Stimulated activated CD8-positive, alpha-beta memory T cell treated with anti-CD3 and anti-CD28 coated beads, Interleukin-4, amount 100 ng/mL, for 4 hours (primary cell): ENCODE results near the gene NTNG2.
A peak's percentile ranks its signal among the peaks of the same experiment; 100 is the strongest.

Experiments
- DNase-seq, 2 donors: peaks; one replicate each; pipeline ENCODE4 v3.0.0-alpha.2; 2020; ENCODE audit warnings: low read depth in 2 of 2, low spot score in 1 of 2

The NTNG2 gene

DNA sequence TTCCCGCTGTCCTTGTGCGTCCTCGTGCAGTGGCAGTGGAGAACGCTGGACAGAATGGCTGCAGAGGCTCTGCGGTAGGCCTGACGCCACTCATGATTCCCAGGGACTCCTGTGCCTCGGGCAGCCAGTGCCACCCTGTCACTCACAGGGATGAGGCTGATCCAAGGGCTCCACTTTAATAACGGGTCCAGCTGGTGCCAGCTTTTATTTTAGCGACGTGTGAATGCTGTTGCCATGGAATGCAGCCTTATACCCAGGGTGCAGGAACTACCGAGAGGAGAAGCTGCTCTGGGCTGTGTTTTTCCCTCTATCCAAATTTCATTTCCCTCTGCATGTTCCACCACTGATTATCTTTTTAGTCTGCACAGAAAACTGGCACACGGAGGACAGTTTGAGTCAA lies 15.8 kb upstream of the NTNG2 start:
- no peak for DNase-seq

DNA sequence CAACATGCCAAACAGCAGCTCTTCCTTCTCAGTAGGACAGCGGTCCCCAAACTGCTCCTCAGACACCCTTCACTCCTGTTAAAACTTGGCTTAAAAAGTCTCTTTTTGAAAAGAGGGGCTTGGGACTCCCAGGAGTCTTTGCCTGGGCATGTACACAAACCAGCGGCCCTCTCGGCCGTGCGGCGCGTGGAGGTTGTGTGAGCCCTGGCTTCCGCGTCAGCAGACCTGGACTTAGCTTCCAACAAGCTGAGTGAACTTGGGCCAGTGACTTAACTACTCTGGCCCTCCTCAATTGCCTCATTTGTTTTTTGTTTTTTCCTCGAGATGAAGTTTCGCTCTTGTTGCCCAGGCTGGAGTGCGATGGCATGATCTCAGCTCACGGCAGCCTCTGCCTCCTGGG lies 15.3 kb upstream of the NTNG2 start:
- no peak for DNase-seq

- DNase-seq = no peak
Measured at GRCh38 chr9:132147331-132147730, 14.5 kb upstream of the NTNG2 start.

GRCh38 chr9:132147839-132148238 lies 14.0 kb upstream of the NTNG2 start:
- DNase-seq = no peak

- no peak for DNase-seq
Measured at GRCh38 chr9:132150256-132150655, 11.6 kb upstream of the NTNG2 start.

GRCh38 chr9:132151118-132151517 lies 10.7 kb upstream of the NTNG2 start:
- no peak for DNase-seq

DNA sequence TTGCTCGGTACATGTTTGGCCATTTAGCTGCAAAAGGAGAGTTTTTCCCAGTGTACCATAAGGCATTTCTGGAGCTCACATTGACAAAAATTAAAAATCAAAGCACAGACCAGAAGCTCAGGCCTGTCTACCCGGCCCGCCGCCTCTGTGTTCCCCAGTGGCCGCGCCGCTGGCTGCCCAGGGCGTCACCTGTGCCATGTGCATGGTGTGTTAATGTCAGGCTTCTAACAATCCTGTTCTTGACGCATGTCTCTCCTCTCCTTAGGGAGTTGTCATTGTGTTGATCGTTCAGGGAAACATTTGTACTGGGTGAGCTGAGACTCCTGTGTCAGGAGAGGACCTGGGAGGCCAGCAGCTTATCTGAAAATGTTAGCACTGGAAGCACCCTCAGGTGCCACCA lies 9.6 kb upstream of the NTNG2 start:
- no peak for DNase-seq

- no peak for DNase-seq
Measured at GRCh38 chr9:132154863-132155567, 6.8 kb upstream of the NTNG2 start.

- DNase-seq = no peak
Measured at GRCh38 chr9:132155568-132155895, 6.3 kb upstream of the NTNG2 start.

DNA sequence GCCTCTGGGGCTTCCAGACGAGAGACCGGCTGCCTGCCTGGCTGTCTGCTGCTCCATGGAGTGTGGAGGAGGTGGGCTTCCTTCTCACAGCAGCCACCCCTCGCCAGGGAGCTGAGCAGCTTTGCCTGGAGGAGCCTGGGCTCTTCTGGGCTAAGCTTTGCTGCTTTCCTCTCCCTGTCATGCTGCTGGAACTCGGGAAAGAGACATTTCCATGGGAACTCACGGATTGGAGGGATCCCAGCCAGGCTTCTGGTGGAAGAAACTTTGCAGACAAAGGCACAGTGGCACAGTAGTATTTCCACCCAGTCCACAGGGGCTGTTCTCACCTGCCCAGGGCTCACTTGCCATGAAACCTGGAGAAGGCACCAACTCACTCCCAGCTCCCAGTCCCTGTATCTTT lies 5.6 kb upstream of the NTNG2 start:
- DNase-seq = no peak

DNA sequence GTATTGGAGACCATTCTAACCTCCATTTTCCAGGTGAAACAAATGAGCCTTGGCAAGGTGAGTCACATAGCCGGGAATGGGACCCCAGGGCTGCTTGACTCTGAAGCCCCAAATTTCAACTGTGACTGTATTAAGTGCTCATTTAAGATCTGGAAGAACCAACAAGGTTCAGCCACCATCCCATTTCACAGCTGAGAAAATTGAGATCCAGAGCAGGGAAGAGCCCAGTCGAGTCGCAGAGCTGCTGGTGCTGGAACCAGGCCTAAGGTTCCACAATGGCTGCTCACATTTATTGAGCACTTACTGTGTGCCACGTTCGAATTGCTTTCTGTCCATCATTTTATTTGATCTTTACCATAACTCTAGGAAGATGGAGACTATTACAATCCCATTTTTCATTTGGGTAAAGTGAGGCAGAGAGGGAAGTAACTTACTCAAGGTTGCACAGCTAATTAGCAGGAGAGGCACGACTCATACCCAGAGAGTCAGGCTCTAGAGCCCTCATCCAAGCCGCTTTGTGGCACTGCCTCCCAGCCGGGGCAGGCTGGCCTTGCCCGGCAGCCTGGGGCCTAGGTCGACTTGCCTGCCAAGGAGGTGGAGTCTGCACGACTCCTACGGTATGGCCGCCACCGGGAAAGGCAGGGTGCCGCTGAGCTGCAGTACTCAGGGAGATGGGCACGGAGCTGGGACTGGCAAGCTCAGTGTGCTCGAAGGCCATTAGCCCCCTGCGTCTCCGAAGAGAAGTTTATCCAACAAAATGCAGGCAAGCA lies 4.3 kb upstream of the NTNG2 start:
- no peak for DNase-seq

GRCh38 chr9:132160802-132161742 lies 786 bp upstream of the NTNG2 start:
- peak; percentile 35 to 45 for DNase-seq

GRCh38 chr9:132162764-132163456 lies 1.1 kb downstream of the NTNG2 start:
- no peak for DNase-seq

DNA sequence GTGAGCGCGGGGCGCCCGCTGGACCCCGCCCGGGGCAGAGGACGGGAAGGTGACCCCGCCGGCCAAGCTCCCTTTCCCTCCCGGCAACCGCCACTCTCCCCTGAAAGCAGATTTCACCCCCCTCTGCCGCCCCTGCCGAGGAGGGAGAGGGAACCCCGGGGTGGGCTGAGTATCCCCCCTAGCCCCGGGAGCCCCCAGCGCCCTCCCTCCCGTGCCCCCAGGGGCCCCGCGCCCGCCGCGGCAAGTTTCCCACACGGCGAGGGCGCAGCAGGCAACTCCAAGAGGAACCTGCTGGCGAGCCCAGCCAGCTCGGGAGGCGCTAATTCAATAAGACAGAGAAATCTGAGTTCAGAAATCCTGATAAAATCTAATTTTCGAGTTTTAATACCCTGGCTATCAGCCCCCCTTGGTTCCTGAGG lies 1.6 kb downstream of the NTNG2 start:
- no peak for DNase-seq

DNA sequence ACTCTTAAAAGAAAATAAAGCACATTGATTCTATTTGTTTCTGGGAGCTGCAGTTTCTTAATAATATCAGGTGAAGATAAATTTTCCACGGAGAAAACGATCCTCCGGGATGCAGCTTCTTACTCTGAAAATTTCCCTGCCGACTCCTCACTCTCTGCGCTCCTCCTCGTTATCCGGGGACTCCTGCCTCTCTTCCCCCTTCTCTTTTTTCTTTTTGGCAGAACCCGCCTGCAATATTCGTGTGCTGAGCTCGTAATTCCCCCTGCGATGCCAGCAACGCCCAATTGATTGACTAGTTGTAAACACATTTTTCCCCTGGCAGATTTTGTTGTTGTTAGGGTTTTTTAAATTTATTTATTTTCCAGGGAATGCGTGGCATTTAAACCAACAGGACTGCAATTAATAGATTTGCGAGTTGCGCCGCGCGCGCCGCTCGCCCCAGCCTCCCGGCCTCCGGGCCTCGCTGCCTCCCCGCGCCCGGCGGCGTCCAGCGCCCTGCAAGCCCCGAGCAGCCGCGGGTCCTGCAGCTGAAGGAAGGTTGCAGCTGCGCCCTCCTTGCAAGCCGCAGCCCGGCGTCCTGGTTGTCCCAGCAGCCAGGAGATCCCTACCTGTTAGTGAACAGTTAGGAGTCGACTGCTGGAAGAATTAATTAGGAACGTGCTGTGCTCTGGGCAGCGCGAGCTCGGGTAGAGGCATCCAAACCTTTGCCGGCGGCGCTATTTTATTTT lies 2.2 kb downstream of the NTNG2 start:
- no peak for DNase-seq

DNA sequence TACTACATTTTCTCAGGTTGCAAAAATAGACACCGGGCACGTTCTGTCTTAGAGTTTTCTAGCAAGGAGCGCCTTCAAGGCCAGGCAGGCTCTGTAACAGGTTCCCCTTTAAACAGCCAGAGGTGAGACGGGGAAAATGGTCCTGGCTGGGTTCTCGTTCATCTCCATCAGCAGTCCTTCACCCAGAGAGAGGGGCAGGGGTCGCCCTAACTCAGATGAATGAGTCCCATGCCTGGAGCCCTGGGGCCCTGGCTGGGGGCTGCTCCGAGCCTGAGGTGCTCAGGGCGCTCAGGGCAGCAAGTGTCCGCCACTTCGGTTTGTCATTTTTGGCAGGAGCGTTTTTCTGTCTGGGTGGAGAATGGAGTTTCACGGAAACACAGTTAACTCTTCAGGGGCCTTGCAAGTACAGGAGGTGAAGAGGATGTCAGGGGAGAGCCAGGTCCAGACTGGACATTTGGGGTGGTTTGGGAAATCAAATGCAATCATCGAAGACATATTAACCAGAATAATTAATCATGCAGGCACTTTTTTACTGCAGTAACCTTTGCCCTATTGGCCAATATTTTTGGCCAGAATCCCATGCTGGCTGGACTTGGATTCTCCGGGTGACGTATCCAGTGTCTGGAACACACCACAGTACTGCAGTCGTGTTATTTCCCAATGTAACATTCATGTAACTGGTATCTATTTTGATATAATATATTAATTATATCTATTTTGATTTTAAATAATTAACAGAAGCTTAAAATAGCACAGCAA lies 2.9 kb downstream of the NTNG2 start:
- DNase-seq = no peak

DNA sequence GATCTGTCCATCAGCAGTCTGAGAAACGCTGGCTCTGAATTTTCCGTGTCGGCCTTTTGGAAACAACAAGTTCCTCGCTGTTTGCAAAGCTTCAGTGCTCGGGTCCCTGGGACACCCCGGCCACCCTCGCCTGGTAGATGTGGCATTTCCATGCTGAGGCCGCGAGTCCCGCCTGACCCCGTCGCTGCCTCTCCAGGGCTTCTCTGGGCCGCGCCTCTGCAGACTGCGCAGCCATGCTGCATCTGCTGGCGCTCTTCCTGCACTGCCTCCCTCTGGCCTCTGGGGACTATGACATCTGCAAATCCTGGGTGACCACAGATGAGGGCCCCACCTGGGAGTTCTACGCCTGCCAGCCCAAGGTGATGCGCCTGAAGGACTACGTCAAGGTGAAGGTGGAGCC lies 4.7 kb downstream of the NTNG2 start:
- no peak for DNase-seq

DNA sequence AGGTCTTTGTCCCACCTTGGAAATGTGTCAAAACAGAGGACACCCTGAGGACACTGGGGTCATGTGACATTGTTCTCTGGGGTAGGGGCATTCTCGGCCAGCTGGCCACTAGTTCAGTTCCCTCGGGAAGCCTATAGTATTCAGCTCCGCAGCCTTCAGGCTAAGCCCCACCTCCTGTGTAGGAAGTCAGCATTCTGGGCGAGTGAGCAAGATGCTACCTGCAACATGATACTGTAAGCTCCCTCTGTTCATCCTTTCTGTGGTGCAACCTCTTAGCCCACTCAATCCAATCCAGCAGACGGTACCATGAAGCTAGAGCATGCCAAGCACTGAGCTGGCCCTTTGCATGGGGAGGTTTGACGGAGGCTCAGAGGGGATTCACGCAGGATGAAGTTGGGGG lies 5.3 kb downstream of the NTNG2 start:
- DNase-seq = no peak

- no peak for DNase-seq
Measured at GRCh38 chr9:132168347-132168746, 6.5 kb downstream of the NTNG2 start.

- no peak for DNase-seq
Measured at GRCh38 chr9:132168851-132169250, 7.0 kb downstream of the NTNG2 start.
